CD14-positive monocyte (primary cell): ENCODE data around the gene GLG1. TPM values are rescaled to one million over a fixed set of nuclear protein-coding genes. Genes with fewer than 3 reads are reported as not detected.
"Not testable (repeated sequence)": the region's sequence is repeated elsewhere in the genome, so short reads cannot be mapped to it uniquely, and the experiment has no call there.

Experiments
- DNase-seq, 3 donors: peaks; one replicate each; pipeline ENCODE4 v3.0.0-alpha.2; 2011 to 2022
- H2AFZ ChIP-seq: 2 replicates; pipeline ENCODE4 v1.6.0; 2012; ENCODE audit warnings: mild to moderate bottlenecking, low read depth, low read length, inconsistent platforms; ENCODE audit not compliant: insufficient read depth, poor library complexity, severe bottlenecking
- H3K27ac ChIP-seq, 2 donors: 1 replicate in 1 of 2; 2 replicates in 1 of 2; pipeline ENCODE4 v1.5.1; 2012 to 2013; ENCODE audit warnings: low read length in 2 of 2, control low read depth in 1 of 2, inconsistent platforms in 1 of 2, low read depth in 1 of 2, mild to moderate bottlenecking in 1 of 2
- H3K27me3 ChIP-seq, 2 donors: one replicate each; pipeline versions ENCODE4 v1.6.0 to v1.6.1; 2011 to 2013; ENCODE audit warnings: low read length in 2 of 2; ENCODE audit not compliant: control insufficient read depth in 2 of 2, insufficient read depth in 2 of 2
- H3K36me3 ChIP-seq, 2 donors: replicated peaks in 1 of 2; 1 replicate in 1 of 2; 2 replicates in 1 of 2; pipeline versions ENCODE4 v1.5.1 to v1.6.1; 2012 to 2013; ENCODE audit warnings: low read length in 2 of 2, control low read depth in 1 of 2, inconsistent platforms in 1 of 2, mild to moderate bottlenecking in 1 of 2; ENCODE audit not compliant: insufficient read depth in 2 of 2, control insufficient read depth in 1 of 2
- H3K4me1 ChIP-seq, 2 donors: 1 replicate in 1 of 2; 2 replicates in 1 of 2; pipeline versions ENCODE4 v1.5.1 to v1.6.1; 2012 to 2013; ENCODE audit warnings: low read length in 2 of 2, control low read depth in 1 of 2, inconsistent platforms in 1 of 2, mild to moderate bottlenecking in 1 of 2, moderate library complexity in 1 of 2; ENCODE audit not compliant: insufficient read depth in 2 of 2, control insufficient read depth in 1 of 2
- H3K4me2 ChIP-seq: replicated peaks from 2 replicates; pipeline ENCODE3; 2012; ENCODE audit warnings: low read length, moderate library complexity, mild to moderate bottlenecking; ENCODE audit not compliant: poor library complexity, severe bottlenecking; ENCODE audit errors: extremely low read depth
- H3K4me3 ChIP-seq, 3 experiments: fragments of 200-600 bp in 1 of 3; sonication (generic) in 1 of 3; replicated peaks in 1 of 3; 1 replicate in 2 of 3; 2 replicates in 1 of 3; pipeline ENCODE4 v1.5.1; 2011 to 2013; ENCODE audit warnings: low read length in 3 of 3, mild to moderate bottlenecking in 3 of 3, control low read depth in 2 of 3, low read depth in 2 of 3, inconsistent platforms in 1 of 3, moderate library complexity in 1 of 3
- H3K79me2 ChIP-seq: 2 replicates; pipeline ENCODE4 v1.6.0; 2012; ENCODE audit warnings: mild to moderate bottlenecking, control low read depth, inconsistent platforms, low read length, moderate library complexity; ENCODE audit not compliant: insufficient read depth
- H3K9ac ChIP-seq: 2 replicates; pipeline ENCODE4 v1.6.0; 2017; ENCODE audit warnings: low read length, mild to moderate bottlenecking; ENCODE audit not compliant: insufficient read depth, poor library complexity, severe bottlenecking
- H3K9me3 ChIP-seq, 2 donors: replicated peaks in 1 of 2; 1 replicate in 1 of 2; 2 replicates in 1 of 2; pipeline versions ENCODE4 v1.5.1 to v1.6.1; 2012 to 2013; ENCODE audit warnings: low read length in 2 of 2, control low read depth in 1 of 2; ENCODE audit not compliant: control insufficient read depth in 1 of 2, insufficient read depth in 1 of 2
- H4K20me1 ChIP-seq: 2 replicates; pipeline ENCODE4 v1.6.0; 2012; ENCODE audit warnings: mild to moderate bottlenecking, low read length, control low read depth, moderate library complexity; ENCODE audit not compliant: insufficient read depth
- H3K27ac Mint-ChIP-seq, 7 donors: one replicate each; pipeline ENCODE4 v1.8.0; 2020; ENCODE audit warnings: mild to moderate bottlenecking in 7 of 7, mixed read lengths in 7 of 7, moderate library complexity in 6 of 7, inconsistent platforms in 2 of 7
- H3K27me3 Mint-ChIP-seq, 3 donors: one replicate each; pipeline ENCODE4 v1.8.0; 2021 to 2022; ENCODE audit warnings: low read depth in 3 of 3, mild to moderate bottlenecking in 3 of 3, mixed read lengths in 3 of 3, moderate library complexity in 3 of 3, inconsistent platforms in 1 of 3
- H3K36me3 Mint-ChIP-seq, 2 donors: one replicate each; pipeline ENCODE4 v1.8.0; 2020; ENCODE audit warnings: mixed read lengths in 2 of 2, inconsistent platforms in 1 of 2, mild to moderate bottlenecking in 1 of 2
- H3K4me1 Mint-ChIP-seq: one replicate; pipeline ENCODE4 v1.8.0; 2020; ENCODE audit warnings: mild to moderate bottlenecking, mixed read lengths
- H3K4me3 Mint-ChIP-seq, 2 donors: one replicate each; pipeline ENCODE4 v1.8.0; 2020; ENCODE audit warnings: mild to moderate bottlenecking in 2 of 2, mixed read lengths in 2 of 2, moderate library complexity in 1 of 2
- H3K9me3 Mint-ChIP-seq, 7 donors: one replicate each; pipeline ENCODE4 v1.8.0; 2020 to 2022; ENCODE audit warnings: mixed read lengths in 7 of 7, mild to moderate bottlenecking in 6 of 7, moderate library complexity in 6 of 7, inconsistent platforms in 2 of 7
- WGBS: methylation state at CpG from one replicate; pipeline ENCODE4 v1.1.5; 2013; ENCODE audit warnings: missing lambda C conversion rate; ENCODE audit not compliant: insufficient coverage; 5-methylcytosine and 5-hydroxymethylcytosine counted together
- intact Hi-C, 2 donors: fragments of 100-400 bp; cut with micrococcal nuclease; formaldehyde crosslinking; loops; one replicate each; pipeline versions ENCODE4 v1.15.0 to v1.15.1; 2023
- polyA plus RNA-seq, 3 donors: library from polyadenylated mRNA; depleted of rRNA in 1 of 3; unstranded in 2 of 3; stranded (reverse) in 1 of 3; fragments of 300-500 nt in 2 of 3; fragments of >200 nt in 1 of 3; fragmentation: Illumina TruSeq in 2 of 3; gene quantifications; 1 replicate in 2 of 3; 2 replicates in 1 of 3; pipeline ENCODE4 v1.2.3, GENCODE V29; 2012 to 2021
- TF ChIP-seq, protein P1 (sequence below): fragments of 200-600 bp; IDR thresholded peaks from one replicate; pipeline ENCODE4 v1.8.0; 2022; ENCODE audit warnings: antibody characterized with exemption, mild to moderate bottlenecking

GLG1 gene
- polyA plus RNA-seq, 3 donors: 40.3 to 69.1 (median 51.1) TPM

DNA sequence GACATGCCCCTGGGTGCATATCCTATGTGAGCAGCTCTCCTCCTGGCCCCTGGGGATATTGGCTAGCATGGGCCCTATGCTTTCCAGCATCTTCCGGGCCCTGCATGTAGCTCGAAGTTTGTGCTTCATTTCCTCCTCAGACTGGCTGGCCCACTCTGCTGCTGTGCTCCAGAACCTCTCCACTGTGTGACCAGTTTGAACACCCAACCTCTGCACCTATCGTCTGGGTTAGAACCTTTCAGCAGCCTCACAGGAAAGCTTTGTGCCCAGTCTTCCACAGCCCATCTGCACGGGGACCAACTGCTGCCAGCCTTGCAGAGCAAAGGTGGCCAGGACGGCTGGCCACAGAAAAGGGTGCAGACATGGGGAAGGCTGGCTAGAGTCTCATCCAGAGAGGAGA is 175.4 kb downstream of the GLG1 start:
- H3K36me3 Mint-ChIP-seq: no peaks in the 10 kb centered on the region
- Histone ChIP-seq H3K36me3 (no peaks in the 10 kb centered on the region), H3K4me3 (no peak overlapping the region), H4K20me1 (no peaks in the 10 kb centered on the region), H3K79me2 (no peaks in the 10 kb centered on the region), H3K27me3 (no peaks in the 10 kb centered on the region), H3K4me2 (no peak overlapping the region), H3K9ac (no peak overlapping the region), H2AFZ (no peak overlapping the region), H3K27ac (no peak overlapping the region), H3K9me3 (peaks cover 0 to 10% of the 10 kb centered on the region in 2 donors), H3K4me1 (no peaks in the 10 kb centered on the region)
- TF ChIP-seq, protein P1, sequence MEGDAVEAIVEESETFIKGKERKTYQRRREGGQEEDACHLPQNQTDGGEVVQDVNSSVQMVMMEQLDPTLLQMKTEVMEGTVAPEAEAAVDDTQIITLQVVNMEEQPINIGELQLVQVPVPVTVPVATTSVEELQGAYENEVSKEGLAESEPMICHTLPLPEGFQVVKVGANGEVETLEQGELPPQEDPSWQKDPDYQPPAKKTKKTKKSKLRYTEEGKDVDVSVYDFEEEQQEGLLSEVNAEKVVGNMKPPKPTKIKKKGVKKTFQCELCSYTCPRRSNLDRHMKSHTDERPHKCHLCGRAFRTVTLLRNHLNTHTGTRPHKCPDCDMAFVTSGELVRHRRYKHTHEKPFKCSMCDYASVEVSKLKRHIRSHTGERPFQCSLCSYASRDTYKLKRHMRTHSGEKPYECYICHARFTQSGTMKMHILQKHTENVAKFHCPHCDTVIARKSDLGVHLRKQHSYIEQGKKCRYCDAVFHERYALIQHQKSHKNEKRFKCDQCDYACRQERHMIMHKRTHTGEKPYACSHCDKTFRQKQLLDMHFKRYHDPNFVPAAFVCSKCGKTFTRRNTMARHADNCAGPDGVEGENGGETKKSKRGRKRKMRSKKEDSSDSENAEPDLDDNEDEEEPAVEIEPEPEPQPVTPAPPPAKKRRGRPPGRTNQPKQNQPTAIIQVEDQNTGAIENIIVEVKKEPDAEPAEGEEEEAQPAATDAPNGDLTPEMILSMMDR: no peak
- no peak overlapping the region for H3K27ac Mint-ChIP-seq
- H3K4me1 Mint-ChIP-seq: no peaks in the 10 kb centered on the region
- H3K4me3 Mint-ChIP-seq: no peak overlapping the region
- H3K9me3 Mint-ChIP-seq: peaks cover 0 to 22% (median 13%) of the 10 kb centered on the region in 7 donors
- 97% methylated on average over 5 of the region's 5 CpGs for WGBS
- H3K27me3 Mint-ChIP-seq: peaks cover 2 to 4% (median 3%) of the 10 kb centered on the region in 3 donors
- DNase-seq: no peak
- intact Hi-C loops: loop anchor here in 1 of 2 donors (2.0 kb wide), 1 partner anchor 123 kb away; no protein-coding TSS in a partner anchor

DNA sequence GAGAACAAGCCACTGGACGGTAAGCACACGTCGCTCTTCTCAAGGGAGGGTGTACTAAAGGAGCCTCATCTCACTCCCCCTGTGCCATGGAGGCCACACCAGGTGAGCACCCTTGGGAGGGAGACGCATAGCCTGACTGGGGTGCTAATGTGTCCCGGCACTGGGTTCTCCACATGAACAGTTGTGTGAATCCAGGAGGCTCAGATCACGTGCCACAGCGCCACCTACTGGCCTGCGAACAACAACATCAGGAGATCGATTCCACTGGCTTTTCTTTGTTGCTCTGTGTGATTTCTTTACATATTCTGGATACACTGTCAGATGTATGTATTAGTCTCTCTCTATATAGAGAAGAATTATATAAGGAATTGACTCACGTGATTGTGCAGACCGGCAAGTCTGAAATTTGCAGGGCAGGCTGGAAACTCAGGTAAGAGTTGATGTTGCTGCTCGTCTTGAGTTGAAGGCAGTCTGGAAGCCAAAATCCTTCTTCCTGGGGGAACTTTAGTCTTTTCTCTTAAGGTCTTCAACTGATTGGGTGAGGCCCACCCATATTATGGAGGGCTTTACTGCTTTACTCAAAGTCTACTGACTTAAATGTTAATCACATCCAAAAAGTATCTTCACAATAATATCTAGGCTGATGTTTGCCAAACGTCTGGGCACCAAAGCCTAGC is 176.7 kb downstream of the GLG1 start:
- not testable (repeated sequence) for H3K4me1 Mint-ChIP-seq, H2AFZ ChIP-seq, H3K27ac ChIP-seq, H3K4me2 ChIP-seq, H3K9me3 ChIP-seq, H4K20me1 ChIP-seq, H3K27me3 Mint-ChIP-seq, H3K4me1 ChIP-seq, H3K36me3 Mint-ChIP-seq, H3K36me3 ChIP-seq, H3K4me3 ChIP-seq, H3K9ac ChIP-seq, H3K79me2 ChIP-seq, H3K27ac Mint-ChIP-seq, H3K27me3 ChIP-seq, H3K4me3 Mint-ChIP-seq
- DNase-seq: peak; percentile 17 to 34 (median 34)
- TF ChIP-seq, protein P1: peak; percentile 80
- intact Hi-C loops: loop anchor here in 1 of 2 donors (2.0 kb wide), 1 partner anchor 121 kb away; no protein-coding TSS in a partner anchor
- peaks cover 0 to 14% (median 9%) of the 10 kb centered on the region in 7 donors for H3K9me3 Mint-ChIP-seq
- 62% methylated on average over 6 of the region's 13 CpGs for WGBS

- H3K36me3 Mint-ChIP-seq, DNase-seq: not testable (repeated sequence)
Measured at GRCh38 chr16:74428493-74428892, 178.4 kb downstream of the GLG1 start.

More at GRCh38 chr16:74428493-74428892, 178.4 kb downstream of the GLG1 start:
- WGBS: no CpG with 5 or more reads among the region's 8 CpGs
- H3K4me3 Mint-ChIP-seq, H3K79me2 ChIP-seq, H3K9ac ChIP-seq, H2AFZ ChIP-seq, H4K20me1 ChIP-seq, H3K9me3 ChIP-seq, H3K27ac ChIP-seq, H3K4me3 ChIP-seq, H3K27me3 Mint-ChIP-seq, H3K9me3 Mint-ChIP-seq, intact Hi-C loops, H3K4me1 Mint-ChIP-seq, H3K27ac Mint-ChIP-seq, H3K36me3 ChIP-seq, H3K4me2 ChIP-seq, H3K4me1 ChIP-seq, H3K27me3 ChIP-seq: not testable (repeated sequence)
